Hepatocyte (in vitro differentiated cells): ENCODE results near the gene JARID2.

Experiments
- CTCF ChIP-seq: fragments of 200-600 bp; sonication (generic); IDR thresholded peaks from 2 replicates; pipeline ENCODE4 v1.5.1; 2016; ENCODE audit warnings: antibody characterized with exemption, mild to moderate bottlenecking; ENCODE audit not compliant: poor library complexity
- EZH2 ChIP-seq: fragments of 200-600 bp; sonication (generic); IDR thresholded peaks from 2 replicates; pipeline ENCODE4 v1.6.1; 2016; ENCODE audit warnings: antibody characterized with exemption, mild to moderate bottlenecking, borderline replicate concordance
- EZH2phosphoT487 ChIP-seq: fragments of 200-600 bp; sonication (generic); IDR thresholded peaks from one replicate; pipeline ENCODE4 v1.6.1; 2018; ENCODE audit warnings: antibody characterized with exemption, mild to moderate bottlenecking, low read depth, moderate library complexity; ENCODE audit not compliant: unreplicated experiment, severe bottlenecking

GRCh38 chr6:15234068-15234758 lies 11.7 kb upstream of the JARID2 start:
- TF ChIP-seq CTCF (no peak), EZH2 (no peak), EZH2phosphoT487 (no peak)
